Keratinocyte (primary cell): ENCODE measurements around the gene IREB2. TPM values are rescaled to one million over a fixed set of nuclear protein-coding genes. Genes with fewer than 3 reads are reported as not detected.

Experiments
- DNase-seq: peaks from one replicate; pipeline ENCODE4 v3.0.0-alpha.2; 2011; ENCODE audit warnings: low read depth, missing footprints, low spot score
- FAIRE-seq: peaks from 2 replicates; lab custom pipeline; 2011; peaks lifted over from hg19 to GRCh38; lab: Jason Lieb, UNC
- H2AFZ ChIP-seq: 2 replicates; pipeline ENCODE4 v1.6.0; 2012; ENCODE audit warnings: low read length, control low read depth, inconsistent platforms; ENCODE audit not compliant: control insufficient read depth
- H3K27ac ChIP-seq: 2 replicates; pipeline ENCODE4 v1.5.1; 2011; ENCODE audit warnings: low read length; ENCODE audit not compliant: control insufficient read depth, insufficient read depth
- H3K27me3 ChIP-seq: 3 replicates; pipeline ENCODE4 v1.6.0; 2011; ENCODE audit warnings: low read length; ENCODE audit not compliant: control insufficient read depth, insufficient read depth; ENCODE audit errors: extremely low read depth
- H3K36me3 ChIP-seq, 2 experiments: 2 replicates in 1 of 2; 3 replicates in 1 of 2; pipeline ENCODE4 v1.5.1; 2011; ENCODE audit warnings: low read length in 2 of 2, mild to moderate bottlenecking in 1 of 2; ENCODE audit not compliant: control insufficient read depth in 2 of 2, insufficient read depth in 2 of 2; ENCODE audit errors: extremely low read depth in 1 of 2
- H3K4me1 ChIP-seq: 3 replicates; pipeline ENCODE4 v1.5.1; 2011; ENCODE audit warnings: low read length; ENCODE audit not compliant: control insufficient read depth, insufficient read depth; ENCODE audit errors: extremely low read depth
- H3K4me2 ChIP-seq: 3 replicates; pipeline ENCODE4 v1.6.0; 2011; ENCODE audit warnings: low read depth, low read length; ENCODE audit not compliant: control insufficient read depth, insufficient read depth; ENCODE audit errors: extremely low read depth
- H3K4me3 ChIP-seq, 3 experiments: fragments of 200-600 bp in 1 of 3; sonication (generic) in 1 of 3; 2 replicates in 2 of 3; 3 replicates in 1 of 3; pipeline ENCODE4 v1.5.1; 2011 to 2016; ENCODE audit warnings: low read length in 3 of 3, mild to moderate bottlenecking in 3 of 3, control low read depth in 2 of 3, inconsistent platforms in 1 of 3, low read depth in 1 of 3, mixed read lengths in 1 of 3, mixed run types in 1 of 3, moderate library complexity in 1 of 3; ENCODE audit not compliant: control insufficient read depth in 2 of 3, insufficient read depth in 2 of 3; ENCODE audit errors: extremely low read depth in 1 of 3
- H3K79me2 ChIP-seq: 2 replicates; pipeline ENCODE4 v1.6.0; 2012; ENCODE audit warnings: low read length; ENCODE audit not compliant: control insufficient read depth, insufficient read depth
- H3K9ac ChIP-seq: 3 replicates; pipeline ENCODE4 v1.6.0; 2011; ENCODE audit warnings: low read length; ENCODE audit not compliant: control insufficient read depth, insufficient read depth; ENCODE audit errors: extremely low read depth
- H3K9me1 ChIP-seq: 3 replicates; pipeline ENCODE4 v1.6.0; 2011; ENCODE audit warnings: low read length; ENCODE audit not compliant: control insufficient read depth, insufficient read depth; ENCODE audit errors: extremely low read depth
- H3K9me3 ChIP-seq: 2 replicates; pipeline ENCODE4 v1.5.1; 2012; ENCODE audit warnings: low read depth, low read length; ENCODE audit not compliant: control insufficient read depth
- H4K20me1 ChIP-seq: 3 replicates; pipeline ENCODE4 v1.6.0; 2011; ENCODE audit warnings: low read length; ENCODE audit not compliant: control insufficient read depth, insufficient read depth; ENCODE audit errors: extremely low read depth
- CTCF ChIP-seq, 3 experiments: IDR thresholded peaks in 1 of 3; conservative IDR thresholded peaks in 1 of 3; optimal IDR thresholded peaks in 1 of 3; 2 replicates in 2 of 3; 3 replicates in 1 of 3; pipeline versions ENCODE3 to v1.5.1; 2011; ENCODE audit warnings: low read length in 3 of 3, mild to moderate bottlenecking in 3 of 3, moderate library complexity in 2 of 3, control low read depth in 1 of 3, inconsistent platforms in 1 of 3; ENCODE audit not compliant: insufficient read depth in 2 of 3; ENCODE audit errors: extremely low read depth in 1 of 3
- EZH2 ChIP-seq: IDR thresholded peaks from one replicate; pipeline ENCODE4 v1.6.1; 2012; ENCODE audit warnings: inconsistent platforms, mild to moderate bottlenecking, low read length, moderate library complexity
- dilution Hi-C: fragments of 300-500 bp; cut with MboI; formaldehyde crosslinking; loops from one replicate; pipeline ENCODE4 v1.7.0; 2020; ENCODE audit warnings: low sequenced_read_pairs; ENCODE audit not compliant: extremely low pct_ligation_motif_present
- polyA minus RNA-seq, 3 experiments: library from RNA; depleted of rRNA, polyadenylated mRNA; stranded (reverse); fragments of >200 nt; gene quantifications; 1 replicate in 1 of 3; 2 replicates in 1 of 3; 3 replicates in 1 of 3; pipeline ENCODE4 v1.2.3, GENCODE V29; 2011
- polyA plus RNA-seq, 5 experiments: library from polyadenylated mRNA; depleted of rRNA in 3 of 5; stranded (reverse) in 3 of 5; stranded (forward) in 1 of 5; unstranded in 1 of 5; fragments of >200 nt; gene quantifications; 1 replicate in 1 of 5; 2 replicates in 3 of 5; 3 replicates in 1 of 5; pipeline versions ENCODE4 v1.2.1 to v1.2.3, GENCODE V29; 2011 to 2012; ENCODE audit warnings: missing spikeins in 2 of 5, low read depth in 1 of 5, low replicate concordance in 1 of 5

Gene IREB2
- polyA plus RNA-seq = 14.9 to 20.5 TPM (median 19.5 TPM) in 3 replicates
- polyA plus RNA-seq (2011; ENCODE audit: low read depth) = 9.0 TPM
- 8.0 and 17.0 TPM in 2 replicates for polyA plus RNA-seq (2011; cell fraction: cytosol; rRNA removed)
- polyA plus RNA-seq (2011; cell fraction: nucleus; rRNA removed) = 28.3 and 33.2 TPM in 2 replicates
- polyA plus RNA-seq (2012; ENCODE audit: low replicate concordance) = 10.8 and 16.2 TPM in 2 replicates
- polyA minus RNA-seq = 15.6 to 38.7 TPM (median 23.5 TPM) in 3 replicates
- 16.3 TPM for polyA minus RNA-seq (2011; cell fraction: cytosol; rRNA and poly(A)+ RNA removed)
- 36.0 and 48.6 TPM in 2 replicates for polyA minus RNA-seq (2011; cell fraction: nucleus; rRNA and poly(A)+ RNA removed)

- H3K9me1 ChIP-seq = no peaks in the 10 kb centered on the region
- H2AFZ ChIP-seq = peak within 1 kb of the TSS; percentile 99
- no peaks in the 10 kb centered on the region for H4K20me1 ChIP-seq
- peak within 1 kb of the TSS; percentile 99 for H3K4me2 ChIP-seq
- peak within 1 kb of the TSS; percentile 94 to 98 (median 97) for H3K4me3 ChIP-seq
- TF ChIP-seq CTCF (optimal IDR thresholded peaks at IDR 0.05 in 1 of 3, IDR thresholded peaks at IDR 0.05 in 1 of 3, conservative IDR thresholded peaks at IDR 0.05 in 1 of 3; ENCODE audit: extremely low read depth in 1 of 3, insufficient read depth in 2 of 3, low read length in 3 of 3) (no peak), EZH2 (no peak)
- peak within 1 kb of the TSS; percentile 90 for H3K27ac ChIP-seq
- H3K9me3 ChIP-seq = no peaks in the 10 kb centered on the region
- dilution Hi-C loops = no loop called here
- peaks cover 23% of the 10 kb centered on the region for H3K4me1 ChIP-seq
- DNase-seq (peak; percentile 83), FAIRE-seq (peak; percentile 78)
- H3K9ac ChIP-seq = peak within 1 kb of the TSS; percentile 99
- H3K36me3 ChIP-seq = peaks cover 2 to 10% of the 10 kb centered on the region in 2 experiments
- no peaks in the 10 kb centered on the region for H3K27me3 ChIP-seq
- H3K79me2 ChIP-seq = peaks cover 45% of the 10 kb centered on the region
Observed at GRCh38 chr15:78437762-78438618, at the start of gene IREB2. Gene IREB2, plus strand, starts transcription at chr15:78438216. Its CDS starts 122 bp downstream, at chr15:78438338.

DNA sequence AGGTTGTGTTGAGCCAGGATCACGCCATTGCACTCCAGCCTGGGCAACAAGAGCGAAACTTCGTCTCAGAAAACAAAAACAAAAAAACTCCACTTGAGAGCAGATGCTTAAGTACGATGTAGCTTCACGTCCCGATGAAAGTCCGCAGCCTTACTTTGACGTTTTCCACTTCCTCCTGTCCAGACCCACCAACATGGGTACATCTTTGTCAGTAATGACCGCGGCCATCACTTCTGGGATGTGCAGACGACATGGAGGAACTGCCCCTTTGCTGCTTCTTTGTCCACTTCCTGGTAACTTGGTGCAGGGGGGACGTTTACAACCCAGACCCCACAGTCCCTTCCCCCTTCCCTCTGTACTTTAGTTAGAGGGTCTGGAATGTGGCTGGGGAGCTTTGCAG lies 49.2 kb upstream of the IREB2 start:
- no peak for FAIRE-seq
- H3K27me3 ChIP-seq = peaks cover 42% of the 10 kb centered on the region
- dilution Hi-C loops = no loop called here

More for the DNA sequence above, 49.2 kb upstream of the IREB2 start:
- H3K36me3 ChIP-seq = no peaks in the 10 kb centered on the region
- H3K79me2 ChIP-seq = no peaks in the 10 kb centered on the region
- TF ChIP-seq CTCF (optimal IDR thresholded peaks at IDR 0.05 in 1 of 3, IDR thresholded peaks at IDR 0.05 in 1 of 3, conservative IDR thresholded peaks at IDR 0.05 in 1 of 3; ENCODE audit: extremely low read depth in 1 of 3, insufficient read depth in 2 of 3, low read length in 3 of 3) (no peak), EZH2 (no peak)
- no peaks in the 10 kb centered on the region for H3K9me3 ChIP-seq
- H4K20me1 ChIP-seq = no peaks in the 10 kb centered on the region
- H3K9ac ChIP-seq = no peak overlapping the region
- H2AFZ ChIP-seq = no peak overlapping the region
- no peaks in the 10 kb centered on the region for H3K9me1 ChIP-seq
- no peaks in the 10 kb centered on the region for H3K4me1 ChIP-seq
- no peak for DNase-seq
- H3K4me2 ChIP-seq = no peak overlapping the region
- no peak overlapping the region for H3K4me3 ChIP-seq
- no peak overlapping the region for H3K27ac ChIP-seq
